MM.1S (cell line): Measurements from ENCODE around the gene NMRK1.

Experiments
- CTCF ChIP-seq: fragments of 300-600 bp; sonication (generic); IDR thresholded peaks from 2 replicates; pipeline ENCODE4 v1.5.1; 2016; ENCODE audit warnings: antibody characterized with exemption, low read length, mixed read lengths
- EZH2 ChIP-seq: fragments of 300-600 bp; sonication (generic); optimal IDR thresholded peaks from 2 replicates; pipeline ENCODE3; 2017; ENCODE audit warnings: low read depth, mild to moderate bottlenecking, antibody characterized with exemption, low read length, mixed read lengths
- EZH2phosphoT487 ChIP-seq: fragments of 300-600 bp; sonication (generic); IDR thresholded peaks from 2 replicates; pipeline ENCODE4 v1.6.1; 2018; ENCODE audit warnings: antibody characterized with exemption, low read length

DNA sequence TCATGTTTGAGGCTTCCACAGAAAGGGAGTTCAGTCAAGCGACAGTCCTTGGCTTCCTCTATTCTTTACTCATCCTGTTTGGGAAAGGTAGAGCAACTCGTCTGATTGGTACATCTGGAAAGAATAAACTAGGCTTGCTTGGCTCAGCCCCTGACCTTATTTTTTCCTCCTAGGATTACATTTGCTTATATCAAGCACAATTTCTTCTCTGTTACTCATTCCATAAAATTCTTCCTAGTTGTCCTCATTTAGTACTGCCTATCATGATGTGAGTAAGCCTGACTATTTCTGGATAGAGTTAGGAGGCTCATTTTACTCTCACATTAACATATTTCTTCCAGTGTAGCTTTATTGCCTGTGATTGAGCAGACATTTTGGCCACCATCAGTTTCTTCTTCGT lies 48.9 kb downstream of the NMRK1 start:
- TF ChIP-seq EZH2phosphoT487 (no peak), EZH2 (no peak), CTCF (no peak)
